Measurements from ENCODE around the gene F2RL1. TPM values are rescaled to one million over a fixed set of nuclear protein-coding genes. Genes with fewer than 3 reads are reported as not detected.
"Not testable (repeated sequence)": the region's sequence is repeated elsewhere in the genome, so short reads cannot be mapped to it uniquely, and the experiment has no call there.

The F2RL1 gene, protein sequence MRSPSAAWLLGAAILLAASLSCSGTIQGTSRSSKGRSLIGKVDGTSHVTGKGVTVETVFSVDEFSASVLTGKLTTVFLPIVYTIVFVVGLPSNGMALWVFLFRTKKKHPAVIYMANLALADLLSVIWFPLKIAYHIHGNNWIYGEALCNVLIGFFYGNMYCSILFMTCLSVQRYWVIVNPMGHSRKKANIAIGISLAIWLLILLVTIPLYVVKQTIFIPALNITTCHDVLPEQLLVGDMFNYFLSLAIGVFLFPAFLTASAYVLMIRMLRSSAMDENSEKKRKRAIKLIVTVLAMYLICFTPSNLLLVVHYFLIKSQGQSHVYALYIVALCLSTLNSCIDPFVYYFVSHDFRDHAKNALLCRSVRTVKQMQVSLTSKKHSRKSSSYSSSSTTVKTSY
- 10 to 100 TPM in 5 of 6 donors, 1 to 10 TPM in 1; 9.2 to 18.8 (median 14.9) TPM for total RNA-seq
- 10 to 100 TPM in 1 of 2 donors, 1 to 10 TPM in 1; 6.7 to 19.3 TPM for polyA plus RNA-seq

DNA sequence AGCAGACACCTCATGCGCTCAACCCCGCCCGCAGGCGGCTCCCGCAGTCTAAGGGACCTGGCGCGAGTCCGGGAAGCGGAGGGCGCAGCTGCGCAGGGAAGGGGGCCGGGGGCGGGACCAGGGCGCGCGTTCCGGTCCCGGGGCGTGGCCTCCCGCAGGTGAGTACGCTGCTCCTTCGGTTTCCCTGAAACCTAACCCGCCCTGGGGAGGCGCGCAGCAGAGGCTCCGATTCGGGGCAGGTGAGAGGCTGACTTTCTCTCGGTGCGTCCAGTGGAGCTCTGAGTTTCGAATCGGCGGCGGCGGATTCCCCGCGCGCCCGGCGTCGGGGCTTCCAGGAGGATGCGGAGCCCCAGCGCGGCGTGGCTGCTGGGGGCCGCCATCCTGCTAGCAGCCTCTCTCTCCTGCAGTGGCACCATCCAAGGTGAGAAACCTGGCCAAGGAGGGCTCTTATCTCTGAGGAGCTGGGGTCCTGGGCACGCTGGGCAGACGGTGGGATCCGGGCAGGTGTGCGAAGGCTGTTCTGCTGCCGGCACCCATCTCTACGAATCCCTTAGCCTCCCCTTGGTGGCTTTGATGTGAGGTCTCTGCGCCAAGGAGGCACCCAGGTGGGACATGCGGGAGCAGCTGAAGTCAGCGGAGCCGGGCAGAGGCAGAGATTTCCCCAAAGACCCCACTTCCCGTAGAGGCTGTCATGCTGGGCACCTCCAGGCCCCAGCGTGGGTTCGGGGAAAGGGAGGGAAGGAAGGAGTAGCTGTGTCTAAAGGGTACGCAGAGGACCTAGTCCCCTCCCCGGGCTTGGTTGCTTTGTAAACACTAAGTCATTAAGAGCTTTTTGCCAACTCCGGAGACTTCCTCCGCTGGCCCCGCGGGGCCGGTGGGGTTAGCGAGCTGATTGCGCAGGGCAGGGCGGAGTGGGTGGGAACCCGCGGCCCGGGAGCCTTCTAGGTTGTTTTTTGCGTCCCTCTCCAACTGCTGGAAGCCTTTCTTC is at the start of gene F2RL1:
Gene F2RL1, plus strand, starts transcription at position 187 of the 988 bp plus-strand sequence. Its CDS starts 153 bp downstream, at position 340.
- Histone ChIP-seq H3K4me1 (no peaks in the 10 kb centered on the region), H3K36me3 (no peaks in the 10 kb centered on the region), H3K27me3 (no peaks in the 10 kb centered on the region), H3K4me3 (peak within 1 kb of the TSS; percentile 62 to 80 (median 70)), H3K9me3 (no peaks in the 10 kb centered on the region), H3K27ac (peak within 1 kb of the TSS; percentile 73 to 89 (median 84))
- 0 to 1% methylated on average over 60 to 72 of the region's 72 CpGs for WGBS, 2 donors
- ATAC-seq (peak; percentile 90 to 95 (median 92)), DNase-seq (peak; percentile 88 to 93 (median 91)), FAIRE-seq (no peak)
- intact Hi-C loops (cut with DNase I) = no loop called here
- TF ChIP-seq, protein P1, sequence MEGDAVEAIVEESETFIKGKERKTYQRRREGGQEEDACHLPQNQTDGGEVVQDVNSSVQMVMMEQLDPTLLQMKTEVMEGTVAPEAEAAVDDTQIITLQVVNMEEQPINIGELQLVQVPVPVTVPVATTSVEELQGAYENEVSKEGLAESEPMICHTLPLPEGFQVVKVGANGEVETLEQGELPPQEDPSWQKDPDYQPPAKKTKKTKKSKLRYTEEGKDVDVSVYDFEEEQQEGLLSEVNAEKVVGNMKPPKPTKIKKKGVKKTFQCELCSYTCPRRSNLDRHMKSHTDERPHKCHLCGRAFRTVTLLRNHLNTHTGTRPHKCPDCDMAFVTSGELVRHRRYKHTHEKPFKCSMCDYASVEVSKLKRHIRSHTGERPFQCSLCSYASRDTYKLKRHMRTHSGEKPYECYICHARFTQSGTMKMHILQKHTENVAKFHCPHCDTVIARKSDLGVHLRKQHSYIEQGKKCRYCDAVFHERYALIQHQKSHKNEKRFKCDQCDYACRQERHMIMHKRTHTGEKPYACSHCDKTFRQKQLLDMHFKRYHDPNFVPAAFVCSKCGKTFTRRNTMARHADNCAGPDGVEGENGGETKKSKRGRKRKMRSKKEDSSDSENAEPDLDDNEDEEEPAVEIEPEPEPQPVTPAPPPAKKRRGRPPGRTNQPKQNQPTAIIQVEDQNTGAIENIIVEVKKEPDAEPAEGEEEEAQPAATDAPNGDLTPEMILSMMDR (IDR thresholded peaks at IDR 0.05) = no peak

DNA sequence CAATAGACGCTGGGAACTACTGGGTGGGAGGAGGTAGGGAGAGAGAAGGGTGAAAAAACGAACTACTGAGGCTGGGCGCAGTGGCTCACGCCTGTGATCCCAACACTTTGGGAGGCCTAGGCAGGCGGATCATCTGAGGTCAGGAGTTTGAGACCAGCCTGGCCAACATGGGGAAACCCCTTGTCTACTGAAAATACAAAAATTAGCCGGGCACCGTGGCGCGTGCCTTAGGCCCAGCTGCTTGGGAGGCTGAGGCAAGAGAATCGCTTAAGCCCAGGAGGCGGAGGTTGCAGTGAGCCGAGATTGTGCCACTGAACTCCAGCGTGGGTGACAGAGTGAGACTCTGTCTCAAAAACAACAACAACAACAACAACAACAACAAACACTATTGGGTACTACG is 47.8 kb upstream of the F2RL1 start:
- H3K9me3 ChIP-seq, DNase-seq, FAIRE-seq, H3K4me1 ChIP-seq, H3K36me3 ChIP-seq, H3K27ac ChIP-seq, H3K27me3 ChIP-seq, ATAC-seq, H3K4me3 ChIP-seq: not testable (repeated sequence)
- intact Hi-C loops (cut with DNase I) = loop anchor here in 1 of 3 donors (10.0 kb wide), 1 partner anchor 166 kb away; no protein-coding TSS in a partner anchor
- 85 to 92% methylated on average over 14 of the region's 14 CpGs for WGBS, 2 donors

DNA sequence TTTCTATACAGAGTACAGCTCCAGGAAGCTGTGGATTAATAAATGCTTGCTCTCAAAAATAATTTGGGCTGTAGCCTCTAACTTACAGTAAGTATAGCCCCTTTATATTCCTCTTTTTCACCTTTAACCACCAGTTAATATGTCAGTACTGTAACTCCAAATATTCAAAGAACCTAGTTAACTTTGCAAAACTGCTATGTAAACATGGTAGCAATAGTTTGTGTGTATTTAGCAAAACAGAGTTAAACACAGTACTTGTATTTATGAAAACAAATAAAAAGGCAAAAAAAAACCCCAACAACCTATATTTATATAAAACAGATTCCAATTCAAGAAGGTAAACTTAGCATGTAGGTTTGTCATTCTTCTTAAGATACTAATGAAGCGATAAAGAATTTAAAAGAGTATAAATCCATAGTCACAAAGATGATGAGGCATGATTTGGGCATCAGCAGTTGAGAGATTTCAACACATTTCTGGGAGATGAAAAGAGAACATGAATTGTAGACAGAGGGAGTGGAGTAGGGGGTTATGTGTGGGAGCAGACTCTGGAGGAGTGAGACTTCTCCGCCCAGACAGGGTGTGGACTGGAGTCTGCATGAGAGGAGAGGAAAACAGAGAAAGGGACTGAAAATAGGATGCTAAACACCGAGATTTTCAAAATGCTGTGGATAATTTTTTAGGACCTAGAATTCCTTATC is 47.0 kb upstream of the F2RL1 start:
- H3K4me3 ChIP-seq = no peak overlapping the region
- TF ChIP-seq, protein P1 (IDR thresholded peaks at IDR 0.05) = no peak
- no peaks in the 10 kb centered on the region for H3K27me3 ChIP-seq
- no peak overlapping the region for H3K27ac ChIP-seq
- WGBS, 2 donors = 68 to 73% methylated on average over 3 of the region's 3 CpGs
- peak in 1 of 4 donors; percentile 41 for ATAC-seq
- no peak for DNase-seq
- FAIRE-seq = no peak
- H3K4me1 ChIP-seq = no peaks in the 10 kb centered on the region
- no peaks in the 10 kb centered on the region for H3K9me3 ChIP-seq
- no peaks in the 10 kb centered on the region for H3K36me3 ChIP-seq
- intact Hi-C loops (cut with DNase I) = loop anchor here in 1 of 3 donors (10.0 kb wide), 1 partner anchor 167 kb away; no protein-coding TSS in a partner anchor

DNA sequence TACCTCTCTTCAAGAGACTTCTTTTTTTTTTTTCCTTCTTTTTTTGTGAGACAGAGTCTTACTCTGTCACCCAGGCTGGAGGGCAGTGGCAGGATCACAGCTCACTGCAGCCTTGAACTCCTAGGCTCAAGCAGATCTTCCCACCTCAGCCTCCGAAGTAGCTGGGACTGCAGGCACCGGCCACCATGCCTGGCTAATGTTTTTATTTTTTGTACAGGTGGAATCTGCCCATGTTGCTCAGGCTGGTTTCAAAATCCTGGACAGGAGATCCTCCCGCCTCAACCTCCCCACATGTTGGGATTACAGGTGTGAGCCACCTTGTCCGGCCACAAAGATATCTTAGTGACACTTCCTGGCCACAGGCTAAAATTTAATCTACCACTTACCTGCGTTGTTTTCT is 42.9 kb upstream of the F2RL1 start:
- Histone ChIP-seq H3K27me3 (no peaks in the 10 kb centered on the region), H3K27ac (no peak overlapping the region), H3K4me3 (no peak overlapping the region), H3K4me1 (no peaks in the 10 kb centered on the region), H3K9me3 (no peaks in the 10 kb centered on the region), H3K36me3 (no peaks in the 10 kb centered on the region)
- no peak for DNase-seq
- WGBS, 2 donors = 76 to 78% methylated on average over 5 of the region's 5 CpGs
- intact Hi-C loops (cut with DNase I) = loop anchor here in 1 of 3 donors (10.0 kb wide), 1 partner anchor 171 kb away; no protein-coding TSS in a partner anchor
- FAIRE-seq = no peak
- TF ChIP-seq, protein P1 (IDR thresholded peaks at IDR 0.05) = no peak
- ATAC-seq = no peak
